Sigmoid colon (tissue), 4 donors: ENCODE measurements around the gene GNL3.

Experiments
- CTCF ChIP-seq, 4 experiments: fragments of 450-650 bp in 3 of 4; fragments of 200-600 bp in 1 of 4; IDR thresholded peaks; one replicate each; pipeline ENCODE4 v1.5.1; 2016 to 2019; ENCODE audit warnings: antibody characterized with exemption in 4 of 4, mild to moderate bottlenecking in 3 of 4, moderate library complexity in 2 of 4
- EP300 ChIP-seq, 4 donors: sonication (generic); formaldehyde crosslinking; IDR thresholded peaks; one replicate each; pipeline ENCODE4 v1.6.1; 2017; ENCODE audit warnings: antibody characterized with exemption in 4 of 4
- POLR2A ChIP-seq, 2 donors: fragments of 450-650 bp; IDR thresholded peaks; one replicate each; pipeline ENCODE4 v1.6.1; 2016; ENCODE audit warnings: antibody characterized with exemption in 2 of 2, mild to moderate bottlenecking in 2 of 2, moderate library complexity in 2 of 2
- POLR2AphosphoS5 ChIP-seq, 4 donors: sonication (generic); formaldehyde crosslinking; IDR thresholded peaks; one replicate each; pipeline ENCODE4 v1.6.1; 2017; ENCODE audit warnings: antibody characterized with exemption in 4 of 4

GRCh38 chr3:52671676-52672075 is 14.2 kb upstream of the GNL3 start:
- TF ChIP-seq CTCF (IDR thresholded peaks at IDR 0.05), result no peak
- TF ChIP-seq POLR2AphosphoS5 (IDR thresholded peaks at IDR 0.05), result no peak
- TF ChIP-seq POLR2A (IDR thresholded peaks at IDR 0.05), result no peak
- TF ChIP-seq EP300 (IDR thresholded peaks at IDR 0.05), result no peak
